HT1080 (cell line): ENCODE measurements around the gene PRG3. TPM values are rescaled to one million over a fixed set of nuclear protein-coding genes. Genes with fewer than 3 reads are reported as not detected.
"Not testable (repeated sequence)": the region's sequence is repeated elsewhere in the genome, so short reads cannot be mapped to it uniquely, and the experiment has no call there.

Source experiments
- DNase-seq: peaks from one replicate; pipeline ENCODE4 v3.0.0-alpha.2; 2015; ENCODE audit warnings: low read depth
- total RNA-seq: library from RNA; depleted of rRNA; stranded (reverse); fragments of >200 nt; shearing (Covaris generic); gene quantifications from 2 replicates; pipeline ENCODE4 v1.2.3, GENCODE V29; 2014; rRNA removed

The PRG3 gene
- total RNA-seq, 1 experiment from 2014 or later: not detected

DNA sequence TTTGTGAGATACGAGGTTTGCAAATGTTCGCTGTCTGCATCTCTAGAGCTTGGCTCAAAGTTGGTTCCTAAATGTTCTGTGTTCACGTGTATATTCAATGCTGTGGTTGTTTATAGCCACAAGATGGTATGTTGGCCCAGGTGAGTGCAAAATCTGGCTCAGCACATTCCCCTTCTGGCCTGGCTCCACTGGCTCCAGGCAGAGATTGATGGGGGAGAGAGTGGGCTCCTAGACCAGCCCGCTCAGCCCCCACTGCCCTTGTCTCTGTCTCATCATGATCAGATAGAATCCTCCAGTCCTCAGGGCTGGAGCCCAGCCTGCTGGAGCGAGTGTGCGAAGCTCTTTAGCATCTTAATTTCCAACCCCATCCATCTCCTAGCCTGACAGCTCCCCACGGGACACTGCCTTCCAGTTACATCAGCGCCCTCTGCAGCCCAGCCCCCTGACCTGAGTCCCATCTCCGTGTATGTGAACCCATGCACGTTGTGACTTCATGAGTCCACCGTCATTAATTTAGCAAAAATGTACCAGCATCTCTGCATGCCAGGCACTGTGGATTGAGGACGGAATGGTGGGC, 40.8 kb downstream of the PRG3 start:
- no peak for DNase-seq

DNA sequence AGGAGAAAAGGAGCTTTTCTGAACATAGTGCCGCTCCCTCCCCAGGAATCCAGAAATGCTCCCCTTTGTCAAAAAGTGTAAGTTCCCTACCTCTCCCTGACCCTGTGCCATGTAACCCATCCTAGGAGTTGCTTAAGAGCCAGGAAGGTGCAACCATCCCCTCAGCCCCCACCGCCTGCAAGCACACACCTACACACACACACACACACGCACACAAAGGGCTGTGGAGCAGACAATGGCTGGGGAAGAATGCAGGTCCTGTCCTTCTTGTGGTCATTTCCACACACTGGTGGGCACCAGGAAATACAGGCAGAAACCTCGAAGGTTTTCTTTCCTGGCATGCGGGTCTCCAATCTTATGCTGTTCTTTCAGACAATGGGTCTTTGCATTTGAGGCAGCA, 41.6 kb downstream of the PRG3 start:
- no peak for DNase-seq

DNA sequence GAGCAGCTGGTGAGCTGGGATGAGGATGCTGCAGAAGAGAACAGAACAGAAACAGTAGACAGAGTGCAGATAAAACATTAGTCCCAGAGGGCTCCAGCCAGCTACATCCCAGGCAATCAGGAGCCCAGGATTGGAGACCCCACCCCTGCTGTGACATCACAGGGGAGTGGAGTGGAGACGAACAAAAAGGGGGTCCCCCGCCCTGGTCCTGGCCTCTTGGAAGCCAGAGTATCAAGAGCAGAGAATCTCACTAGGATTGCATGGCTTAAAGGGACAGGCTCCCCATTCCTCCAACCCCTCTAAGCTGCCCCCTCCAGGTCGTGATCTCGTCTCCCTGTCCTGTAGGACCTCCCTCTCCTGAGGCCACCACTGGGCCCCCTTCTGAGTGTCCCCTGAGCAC, 42.8 kb downstream of the PRG3 start, which contains the start of gene P2RX3:
Gene P2RX3 (plus strand): TSS at position 211 of the 400 bp plus-strand sequence. CDS start 199 bp downstream, outside the sequence.
- DNase-seq: no peak

DNA sequence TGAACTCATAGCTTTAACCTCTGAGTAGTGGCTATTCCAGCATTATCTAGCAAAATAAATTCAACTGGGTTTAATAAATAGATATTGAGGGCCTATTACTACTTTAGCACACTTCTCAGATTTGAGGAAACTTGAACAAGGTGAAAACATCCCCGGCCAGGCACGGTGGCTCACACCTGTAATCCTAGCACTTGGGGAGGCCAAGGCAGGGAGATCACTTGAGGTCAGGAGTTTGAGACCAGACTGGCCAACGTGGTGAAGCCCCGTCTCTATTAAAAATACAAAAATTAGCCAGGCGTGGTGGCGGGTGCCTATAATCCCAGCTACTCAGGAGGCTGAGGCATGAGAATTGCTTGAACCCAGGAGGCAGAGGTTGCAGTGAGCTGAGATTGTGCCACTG, 44.1 kb downstream of the PRG3 start:
- DNase-seq: not testable (repeated sequence)

DNA sequence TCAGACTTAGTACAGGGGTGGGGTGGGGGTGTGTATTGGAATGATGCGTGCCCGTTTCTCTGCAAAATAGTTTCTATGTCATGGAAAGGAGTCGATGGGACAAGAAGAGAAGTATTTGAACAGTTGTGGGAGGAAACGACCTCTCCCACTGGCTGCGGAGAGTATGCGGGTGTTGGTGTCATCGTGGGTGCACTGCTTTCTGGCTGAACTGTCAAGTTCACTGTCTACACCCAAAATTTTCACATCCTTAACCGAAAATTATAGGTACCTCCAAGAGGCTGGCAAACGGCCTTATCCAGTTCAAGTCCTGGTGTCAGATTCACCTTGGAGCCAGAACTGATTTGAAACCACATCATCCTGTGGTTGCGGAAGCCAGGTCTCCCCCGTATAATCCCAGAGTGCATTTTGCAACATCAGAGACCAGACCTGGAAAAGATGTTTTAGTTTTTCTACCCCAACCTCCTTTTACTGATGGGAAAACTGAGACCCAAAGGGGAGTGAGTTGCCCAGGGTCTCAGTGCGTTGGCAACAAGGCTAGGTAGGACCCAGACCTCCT, 44.8 kb downstream of the PRG3 start:
- DNase-seq: no peak

DNA sequence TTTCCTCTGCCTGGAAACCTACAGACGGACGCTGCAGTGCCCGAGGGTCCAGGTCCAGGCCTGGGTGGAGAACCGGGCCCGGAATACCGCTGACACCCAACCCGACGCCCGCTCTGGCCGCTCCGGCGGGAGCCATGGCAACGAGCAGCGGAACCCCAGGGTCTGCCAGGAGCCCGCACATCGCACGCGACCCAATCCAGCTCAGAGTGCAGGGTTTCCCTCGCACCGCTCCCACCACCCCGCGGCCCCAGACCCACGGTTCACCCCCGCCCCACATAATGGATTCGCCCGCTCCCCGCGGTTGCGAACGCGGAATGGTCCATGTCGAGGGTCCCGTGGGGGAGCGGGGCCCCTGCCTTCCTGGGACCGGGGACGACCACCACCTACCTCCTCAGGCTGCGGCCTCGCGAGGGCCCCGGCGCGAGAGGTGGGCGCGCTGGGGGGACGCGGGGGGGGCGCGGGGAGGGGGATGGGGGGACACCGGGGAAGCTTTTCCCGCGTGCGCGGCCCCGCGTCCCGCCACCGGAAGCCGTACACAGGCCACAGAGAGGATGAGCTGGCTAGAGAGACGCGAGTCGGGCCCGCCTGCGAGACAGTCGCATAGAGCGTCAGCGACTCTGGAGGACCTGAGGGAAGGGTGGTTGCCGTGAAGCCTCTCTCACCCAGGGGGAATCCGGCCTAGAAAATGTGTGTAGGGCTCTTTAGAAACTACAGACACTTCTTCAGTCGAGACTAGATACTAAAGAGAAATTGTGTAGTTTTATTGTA, 45.4 kb downstream of the PRG3 start, which contains the start of gene SSRP1:
Gene SSRP1 (minus strand): TSS at position 550 of the 768 bp plus-strand sequence. CDS start 771 bp downstream, outside the sequence.
- DNase-seq: peak; percentile 80

DNA sequence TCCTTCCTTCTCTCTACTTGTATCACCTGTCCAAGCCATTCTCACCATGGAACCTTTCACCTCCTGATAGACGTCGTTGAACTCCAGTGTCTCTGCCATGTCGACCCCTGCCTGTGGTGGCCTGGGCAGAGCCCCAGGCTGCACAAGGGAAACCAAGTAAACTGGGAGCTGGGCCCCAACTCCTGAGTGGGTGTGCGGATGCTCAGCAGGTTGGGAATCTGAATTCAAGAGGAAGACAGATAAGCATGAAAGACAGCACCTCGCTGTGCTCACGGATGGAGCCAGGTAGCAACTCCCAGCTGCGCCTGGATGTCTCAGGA, 46.0 kb downstream of the PRG3 start:
- no peak for DNase-seq

DNA sequence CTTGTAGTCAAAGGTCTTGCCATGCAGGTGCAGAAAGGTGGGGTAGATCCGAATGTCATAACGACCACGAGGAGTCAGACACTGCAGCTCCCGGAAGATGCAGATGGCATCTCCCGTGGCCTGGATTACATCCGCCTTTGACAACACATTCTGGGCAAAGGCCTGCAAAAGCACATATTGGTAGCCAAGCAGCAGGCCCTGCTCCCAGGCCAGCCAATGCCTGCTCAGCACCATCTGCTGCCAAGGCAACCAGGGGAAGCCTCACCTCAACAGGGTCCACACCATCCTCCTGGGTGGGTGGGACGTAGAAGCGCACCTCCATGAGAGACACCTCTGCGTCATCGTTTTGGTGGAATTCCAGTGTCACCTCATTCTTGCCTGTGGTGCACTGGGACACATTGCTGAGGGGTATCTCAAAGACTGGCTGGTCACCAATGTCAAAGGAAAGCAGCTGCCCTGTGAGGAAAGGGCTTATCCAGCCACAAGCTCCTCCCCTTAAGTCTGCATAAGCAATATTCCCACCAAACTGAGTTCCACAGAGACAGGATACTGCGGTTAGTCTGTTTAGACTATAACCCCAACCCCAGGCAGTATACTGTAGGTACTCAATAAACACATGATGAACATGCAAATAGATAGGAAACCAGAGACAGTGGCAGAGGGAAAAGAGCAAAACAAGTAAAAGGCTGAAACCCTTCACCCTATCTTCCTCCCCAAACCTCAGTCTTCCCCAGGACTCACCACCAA, 48.1 kb downstream of the PRG3 start:
- DNase-seq: no peak

DNA sequence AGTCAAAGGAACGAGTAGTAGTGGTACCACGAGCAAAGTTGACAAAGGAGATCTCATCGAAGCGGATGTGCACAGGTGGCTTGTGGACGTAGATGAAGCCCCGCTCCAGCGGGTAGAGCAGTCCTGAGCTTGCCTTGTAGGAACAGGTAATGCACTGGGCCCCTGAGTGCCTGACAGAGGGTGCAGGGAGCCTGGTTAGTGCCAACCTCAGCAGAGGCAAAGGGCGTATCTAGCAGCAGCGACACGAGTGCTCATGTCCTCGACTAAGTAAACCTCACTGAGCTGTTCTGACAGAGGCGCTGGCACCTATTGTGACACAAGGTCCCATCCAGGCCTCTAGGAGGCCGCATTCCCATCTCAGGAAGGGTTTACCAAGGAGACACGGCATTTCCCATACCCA, 49.2 kb downstream of the PRG3 start:
- DNase-seq: no peak

DNA sequence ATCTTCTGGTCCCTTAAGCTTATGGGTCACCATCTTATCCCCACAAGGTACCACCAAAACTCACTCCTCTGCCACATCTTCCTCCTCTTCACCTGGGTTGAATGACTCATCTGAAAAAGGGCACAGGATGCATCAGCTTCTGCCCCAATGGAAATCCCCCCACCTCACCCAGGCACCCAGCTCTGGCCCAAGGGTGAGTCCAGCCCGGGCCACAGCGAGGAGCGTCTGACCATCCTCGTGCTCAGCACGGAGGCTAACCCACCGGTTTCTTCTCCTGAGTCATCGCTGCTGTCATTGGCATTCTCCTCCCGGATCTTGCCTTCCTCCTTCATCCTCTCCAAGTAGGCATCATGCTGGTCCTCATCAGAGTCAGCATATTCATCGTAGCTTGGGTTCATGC, 50.9 kb downstream of the PRG3 start:
- no peak for DNase-seq

DNA sequence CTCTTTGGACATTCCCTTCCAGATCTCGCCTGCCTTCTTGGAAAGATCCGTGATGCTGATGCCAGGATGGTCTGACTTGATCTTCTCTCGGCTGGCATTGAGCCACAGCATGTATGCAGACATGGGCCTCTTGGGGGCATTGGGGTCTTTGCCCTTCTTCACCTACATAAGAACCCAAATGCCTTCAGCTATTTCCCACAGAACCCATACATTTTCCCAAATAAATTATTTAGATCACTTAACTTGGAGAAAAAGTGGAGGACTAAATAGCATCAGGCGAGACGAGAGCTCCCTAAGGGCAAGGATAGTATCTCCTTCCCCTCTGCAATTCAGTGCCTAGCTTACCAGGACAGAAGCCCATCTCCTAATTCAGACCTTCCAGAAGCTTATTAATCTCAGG, 53.2 kb downstream of the PRG3 start:
- DNase-seq: no peak

Other genes with a start within 250 kb of the PRG3 start
- not detected in 2 replicates for gene LRRC55, start 199.2 kb downstream of the PRG3 start, total RNA-seq
- gene APLNR, start 143.9 kb downstream of the PRG3 start, total RNA-seq: not detected in 2 replicates
- 39.8 and 57.0 TPM in 2 replicates for gene TNKS1BP1, start 56.2 kb downstream of the PRG3 start, total RNA-seq
- 206 and 249 TPM in 2 replicates for gene SSRP1, start 45.3 kb downstream of the PRG3 start, total RNA-seq
- not detected in 2 replicates for gene P2RX3, start 42.8 kb downstream of the PRG3 start, total RNA-seq
- gene PRG2, start 9.5 kb upstream of the PRG3 start, total RNA-seq: not detected in 2 replicates
- gene SLC43A3, start 46.0 kb upstream of the PRG3 start, total RNA-seq: 81.0 and 87.2 TPM in 2 replicates
- 5.6 and 11.3 TPM in 2 replicates for gene RTN4RL2, start 79.4 kb upstream of the PRG3 start, total RNA-seq
- gene SLC43A1, start 134.6 kb upstream of the PRG3 start, total RNA-seq: 13.6 and 14.5 TPM in 2 replicates
- gene TIMM10, start 149.6 kb upstream of the PRG3 start, total RNA-seq: 115 and 191 TPM in 2 replicates
- not detected in 2 replicates for gene SMTNL1, start 156.4 kb upstream of the PRG3 start, total RNA-seq
- 37.3 and 51.2 TPM in 2 replicates for gene UBE2L6, start 186.5 kb upstream of the PRG3 start, total RNA-seq
- gene SERPING1, start 216.5 kb upstream of the PRG3 start, total RNA-seq: not detected in 2 replicates